GM21737 (cell line): ENCODE data around the gene BCAP31.
"Not testable (repeated sequence)": the region's sequence is repeated elsewhere in the genome, so short reads cannot be mapped to it uniquely, and the experiment has no call there.

Experiments used
- ATAC-seq: cut with Tn5 transposase; IDR thresholded peaks from one replicate; pipeline ENCODE4 v1.9.1; 2021; ENCODE audit warnings: mild to moderate bottlenecking, moderate library complexity; ENCODE audit not compliant: unreplicated experiment

BCAP31 gene

DNA sequence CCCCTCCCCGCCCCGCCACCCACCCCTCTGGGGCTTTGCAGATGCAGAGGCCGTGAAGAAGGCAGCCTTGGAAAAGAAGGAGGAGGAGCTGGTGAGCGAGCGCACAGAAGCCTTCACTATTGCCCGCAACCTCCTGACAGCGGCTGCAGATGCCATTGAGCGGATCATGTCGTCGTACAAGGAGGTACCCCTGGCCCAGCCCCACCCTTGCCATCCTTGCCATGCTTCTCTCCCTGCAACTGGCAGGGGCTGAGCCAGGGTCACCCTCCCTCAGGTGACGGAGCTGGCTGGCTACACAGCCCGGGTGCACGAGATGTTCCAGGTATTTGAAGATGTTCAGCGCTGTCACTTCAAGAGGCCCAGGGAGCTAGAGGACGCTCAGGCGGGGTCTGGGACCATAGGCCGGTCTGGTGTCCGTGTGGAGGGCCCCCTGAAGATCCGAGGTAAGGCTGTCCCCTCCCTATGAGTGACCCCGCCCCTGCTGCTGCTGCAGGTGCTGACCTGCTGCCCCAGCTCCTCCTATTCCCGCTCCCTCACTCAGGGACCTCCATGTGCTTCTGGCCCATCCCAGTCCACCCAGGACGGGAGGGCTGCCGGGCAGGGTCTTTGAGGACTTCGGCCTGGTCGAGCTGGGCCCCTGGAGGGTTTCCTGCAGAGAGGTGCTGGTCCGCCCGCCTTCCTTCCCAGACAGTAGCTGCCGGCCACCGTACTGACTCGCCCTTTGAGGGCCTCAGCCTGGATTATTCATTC lies 12.1 kb upstream of the BCAP31 start:
- ATAC-seq: no peak

DNA sequence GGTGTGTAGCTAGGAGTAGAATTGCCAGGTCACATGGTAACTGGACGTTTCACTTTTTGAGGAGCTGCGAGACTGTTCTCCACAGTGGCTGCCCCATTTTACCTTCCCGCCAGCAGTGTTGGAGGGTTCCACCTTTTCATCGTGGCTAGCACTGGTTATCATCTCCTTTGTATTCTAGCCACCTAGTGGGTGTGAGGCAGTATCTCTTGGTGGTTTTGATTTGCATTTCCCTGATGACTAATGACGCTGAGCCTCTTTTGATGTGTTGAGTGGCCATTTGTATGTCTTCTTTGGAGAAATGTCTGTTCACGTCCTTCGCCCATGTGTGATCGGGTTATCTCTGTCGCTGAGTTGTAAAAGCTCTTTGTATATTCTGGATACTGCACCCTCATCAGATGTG lies 11.1 kb upstream of the BCAP31 start:
- ATAC-seq: no peak

DNA sequence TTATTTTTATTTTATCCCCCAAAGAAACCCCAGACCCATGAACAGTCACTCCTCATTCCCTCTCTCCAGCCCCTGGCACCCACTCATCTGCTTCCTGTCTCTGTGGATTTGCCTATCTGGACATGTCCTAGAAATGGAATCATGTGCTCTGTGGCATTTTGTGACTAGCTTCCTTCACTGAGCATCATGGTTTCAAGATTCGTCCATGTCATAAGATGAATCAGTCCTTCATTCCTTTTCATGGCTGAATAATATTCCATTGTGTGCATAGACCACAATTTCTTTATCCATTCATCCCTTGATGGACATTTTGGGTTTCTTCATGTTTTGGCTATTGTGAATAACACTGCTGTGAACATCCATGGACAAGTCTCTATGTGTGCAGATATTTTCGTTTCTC lies 10.7 kb upstream of the BCAP31 start:
- no peak for ATAC-seq

DNA sequence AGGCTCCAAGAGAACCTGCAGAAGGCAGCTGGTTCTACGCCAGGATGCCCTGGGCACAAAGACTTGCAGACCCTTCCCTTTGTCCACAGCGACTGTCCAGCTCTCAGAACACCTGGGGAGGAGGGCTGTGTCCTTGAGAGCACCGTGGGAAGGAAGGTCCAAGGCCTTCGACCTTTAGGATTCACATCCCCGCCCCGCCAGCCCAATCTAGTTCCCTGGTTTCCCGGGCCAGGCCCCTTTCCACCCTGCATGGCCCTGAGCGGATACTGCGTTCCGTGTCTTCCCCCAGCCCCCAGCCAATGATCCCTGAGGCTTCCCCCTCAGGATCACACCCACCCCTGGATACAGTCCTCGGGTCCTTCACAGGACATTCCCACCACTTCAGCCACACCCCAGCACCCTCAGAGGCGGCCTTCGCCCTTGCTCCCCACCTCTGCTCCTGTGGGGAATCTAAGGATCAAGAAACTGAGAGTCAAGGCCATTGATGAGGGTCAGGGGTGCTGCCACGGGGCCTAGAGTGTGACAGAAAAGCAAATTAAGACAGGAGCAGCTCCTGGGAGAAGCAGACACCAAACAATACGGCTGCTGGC lies 9.6 kb upstream of the BCAP31 start:
- no peak for ATAC-seq

DNA sequence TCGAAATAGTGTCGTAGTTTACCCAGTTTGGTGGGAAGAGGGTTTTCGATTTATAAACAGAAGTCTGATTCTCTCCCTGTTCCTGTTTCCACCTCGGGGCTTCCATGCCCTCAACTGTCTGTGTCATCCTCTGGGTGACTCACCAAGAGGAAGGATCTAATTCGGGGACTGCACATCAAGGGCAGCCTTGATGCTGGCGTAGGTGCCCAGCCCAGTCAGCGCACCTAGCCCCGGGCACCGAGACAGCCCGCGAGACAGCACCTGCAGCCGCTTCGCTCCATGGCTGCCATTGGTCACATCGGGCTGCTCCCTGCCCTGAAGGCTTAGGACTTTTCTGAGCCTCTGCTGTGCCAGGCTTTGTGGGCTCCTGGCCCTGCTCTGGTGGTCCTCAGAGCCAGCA lies 8.2 kb upstream of the BCAP31 start:
- ATAC-seq: no peak

DNA sequence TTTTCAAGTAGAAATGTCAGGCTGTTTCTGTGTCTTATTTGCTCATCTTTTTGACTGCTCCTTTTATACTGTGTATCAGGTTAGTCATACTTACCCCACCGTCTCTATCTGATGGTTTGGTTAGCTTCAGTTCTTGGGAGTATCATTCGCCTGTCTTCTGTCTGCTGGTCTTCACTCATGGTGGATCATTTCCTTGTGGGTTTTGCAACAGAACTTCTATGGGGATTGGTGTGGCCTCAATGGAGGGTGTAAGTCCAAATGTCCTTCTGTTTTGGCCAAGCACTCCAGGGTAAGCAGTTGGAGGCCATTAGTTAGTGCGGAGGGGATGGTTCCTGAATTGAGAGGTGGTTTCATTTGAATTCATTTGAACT lies 7.6 kb upstream of the BCAP31 start:
- ATAC-seq: no peak

DNA sequence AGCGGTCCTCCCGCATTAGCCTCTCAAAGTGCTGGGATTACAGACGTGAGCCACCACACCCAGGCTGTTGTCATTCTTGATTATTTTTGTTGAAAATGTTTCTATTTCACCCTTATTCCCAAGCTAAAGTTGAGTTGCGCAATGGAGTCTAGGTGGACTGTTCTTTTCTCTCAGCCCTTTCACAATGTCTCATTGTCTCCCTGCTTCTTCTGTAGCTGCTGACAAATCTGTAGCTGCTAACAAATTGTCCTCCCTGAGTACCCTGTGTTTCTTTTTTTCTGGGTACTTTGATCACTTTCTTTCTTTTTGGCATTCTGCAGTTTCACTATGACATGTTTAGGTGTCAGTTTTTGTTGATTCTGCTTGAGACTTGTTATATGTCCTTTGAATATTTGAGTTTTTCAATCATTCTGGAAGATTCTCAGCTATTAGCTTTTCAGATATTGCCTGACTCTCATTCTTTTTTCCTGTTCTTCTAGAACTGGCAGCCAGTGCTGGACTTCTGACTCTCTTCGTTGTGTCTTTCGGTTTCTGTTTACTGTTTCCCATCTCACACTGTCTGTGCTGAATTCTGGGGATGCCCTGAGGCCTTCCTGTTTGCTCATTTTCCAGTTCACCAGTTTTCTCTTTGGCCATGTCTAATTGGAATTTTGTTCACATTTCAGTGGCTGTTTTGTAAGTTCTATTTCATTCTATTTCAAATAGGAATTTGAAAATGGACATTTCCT lies 7.1 kb upstream of the BCAP31 start:
- ATAC-seq: no peak

DNA sequence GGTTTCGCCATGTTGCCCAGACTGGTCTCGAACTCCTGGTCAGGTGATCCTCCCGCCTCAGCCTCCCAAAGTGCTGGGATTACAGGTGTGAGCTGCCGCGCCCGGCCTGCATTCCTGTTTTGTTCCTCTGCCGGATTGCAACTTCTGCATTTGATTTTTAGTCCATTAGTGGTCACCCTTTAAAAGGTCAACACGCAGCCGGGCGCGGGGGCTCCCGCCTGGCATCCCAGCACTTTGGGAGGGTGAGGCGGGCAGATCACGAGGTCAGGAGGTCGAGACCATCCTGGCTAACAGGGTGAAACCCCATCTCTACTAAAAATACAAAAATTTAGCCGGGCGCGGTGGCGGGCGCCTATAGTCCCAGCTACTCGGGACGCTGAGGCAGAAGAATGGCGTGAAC lies 5.9 kb upstream of the BCAP31 start:
- not testable (repeated sequence) for ATAC-seq

DNA sequence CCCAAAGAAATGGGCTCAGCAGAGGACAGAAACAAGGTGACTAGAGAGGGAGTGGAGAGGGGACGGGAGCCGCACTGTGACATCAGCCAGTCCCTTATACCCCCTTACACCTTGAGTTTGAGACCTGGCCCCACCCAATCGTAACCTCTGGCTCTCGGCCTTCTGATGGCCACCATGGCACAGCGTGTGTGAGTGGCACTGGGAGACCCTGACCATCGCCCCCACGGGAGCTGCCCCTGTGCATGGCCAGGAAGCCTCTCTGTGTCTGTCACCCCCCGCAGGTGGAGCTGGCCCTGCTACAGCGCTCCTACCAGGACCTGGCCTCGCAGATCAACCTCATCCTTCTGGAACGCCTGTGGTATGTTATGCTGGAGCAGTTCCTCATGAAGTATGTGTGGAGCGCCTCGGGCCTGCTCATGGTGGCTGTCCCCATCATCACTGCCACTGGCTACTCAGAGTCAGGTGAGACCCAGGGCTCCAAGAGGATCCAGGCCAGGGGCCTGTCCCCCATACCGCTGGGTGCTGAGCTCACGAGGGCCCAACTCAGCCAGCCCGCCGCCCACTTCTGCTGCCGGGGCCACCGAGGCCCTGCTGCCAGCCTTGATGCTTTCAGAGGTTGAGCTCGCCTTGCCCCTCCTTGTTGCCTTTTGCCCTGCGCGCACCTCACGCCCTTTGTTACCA lies 4.9 kb upstream of the BCAP31 start:
- no peak for ATAC-seq

DNA sequence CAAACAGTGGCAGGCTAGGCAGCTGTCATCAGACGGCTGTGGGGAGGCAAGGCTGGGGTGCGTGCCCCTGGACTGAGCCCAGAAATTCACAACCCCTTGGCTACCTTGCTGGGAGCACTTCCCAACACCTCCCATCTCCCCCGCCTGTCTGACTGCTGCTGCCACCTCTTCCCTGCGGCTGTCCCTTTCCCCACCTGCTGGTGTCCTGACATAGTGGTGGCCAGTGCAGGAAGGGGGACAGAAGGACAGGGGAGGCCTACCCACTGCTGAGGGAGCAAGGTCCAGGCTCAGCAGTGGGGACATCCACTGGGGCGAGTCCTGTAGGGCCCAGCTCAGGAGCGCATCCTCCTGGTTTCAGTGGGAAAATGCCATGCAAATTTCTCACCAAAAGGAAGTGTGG lies 3.9 kb upstream of the BCAP31 start:
- no peak for ATAC-seq

DNA sequence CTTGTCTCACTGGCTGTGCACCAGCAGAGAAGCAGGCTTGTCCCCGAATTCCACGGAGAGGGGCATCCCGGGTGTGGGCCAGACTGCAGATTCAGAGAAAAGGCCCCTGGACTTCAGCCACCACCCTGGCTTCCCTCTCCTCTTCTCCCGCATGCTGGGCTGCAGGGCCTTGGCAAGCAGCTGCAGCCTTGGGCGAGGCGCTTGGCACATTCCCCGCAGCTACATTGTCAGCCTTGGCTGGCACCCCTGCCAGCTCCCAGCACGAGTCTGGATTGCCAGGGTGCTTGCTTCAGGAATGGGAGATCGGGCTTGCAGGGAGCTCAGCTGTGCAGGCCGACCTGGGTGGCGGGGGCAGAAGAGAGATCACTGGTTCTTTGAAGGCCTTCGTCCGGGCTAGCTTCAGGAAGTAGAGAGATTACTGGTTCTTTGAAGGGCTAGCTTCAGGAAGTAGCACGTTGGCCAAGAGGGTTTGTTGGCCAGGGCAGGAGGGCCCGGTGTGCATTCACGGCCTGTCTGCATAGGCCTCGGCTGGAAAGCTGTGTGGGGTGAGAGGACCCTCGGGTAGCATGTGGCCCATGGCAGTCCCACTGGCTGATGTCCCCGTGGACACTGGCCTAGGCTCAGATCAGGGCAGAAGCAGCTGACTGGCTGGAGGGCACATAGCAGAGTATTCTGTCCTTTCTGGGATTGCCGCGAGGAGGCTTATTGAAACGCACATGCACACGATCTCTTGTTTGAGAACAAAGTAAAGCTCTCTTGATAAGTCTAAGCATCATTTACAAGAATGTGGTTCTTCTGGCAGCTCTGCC lies 3.1 kb upstream of the BCAP31 start:
- no peak for ATAC-seq

DNA sequence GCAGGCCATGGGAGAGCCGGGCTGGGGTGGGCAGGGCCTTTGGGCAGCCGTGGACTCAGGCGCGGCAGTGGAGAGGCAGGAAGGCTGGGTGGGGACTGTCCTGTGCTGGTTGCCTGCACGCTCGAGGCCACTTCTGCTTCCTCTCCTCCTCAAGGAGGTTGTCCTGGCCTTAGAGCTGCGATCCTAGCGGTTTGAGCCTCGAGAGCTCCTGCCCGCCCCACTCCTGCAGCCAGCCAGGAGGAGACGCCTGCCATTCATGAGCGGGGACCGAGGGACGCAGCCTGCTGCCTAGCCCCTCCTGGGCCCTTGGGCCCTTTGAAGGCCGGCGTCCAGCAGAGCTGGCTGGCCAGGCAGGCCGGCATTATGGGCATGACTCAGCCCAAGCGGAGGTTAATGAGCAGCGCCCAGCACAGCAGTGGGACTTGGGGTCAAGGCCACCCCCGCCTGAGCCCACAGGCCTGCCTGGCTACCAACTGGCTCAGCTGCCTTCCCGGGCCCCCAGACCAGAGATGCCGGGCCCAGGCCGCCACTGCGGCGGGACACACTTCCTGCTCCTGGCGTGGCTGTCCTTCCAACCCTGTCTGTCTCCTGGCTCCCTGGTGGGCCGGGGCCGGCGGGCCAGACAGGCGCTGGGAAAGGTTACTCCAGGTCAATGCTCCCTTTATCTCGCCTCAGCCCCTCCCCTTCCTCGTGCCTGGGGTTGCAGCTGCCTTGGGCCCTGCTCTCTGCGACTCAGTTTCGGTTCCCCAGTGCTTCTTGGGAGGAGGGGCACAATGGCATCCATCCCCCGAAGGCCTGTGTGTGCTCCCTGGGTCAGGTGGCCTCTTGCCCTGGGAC lies 2.3 kb upstream of the BCAP31 start:
- ATAC-seq: peak; percentile 41

DNA sequence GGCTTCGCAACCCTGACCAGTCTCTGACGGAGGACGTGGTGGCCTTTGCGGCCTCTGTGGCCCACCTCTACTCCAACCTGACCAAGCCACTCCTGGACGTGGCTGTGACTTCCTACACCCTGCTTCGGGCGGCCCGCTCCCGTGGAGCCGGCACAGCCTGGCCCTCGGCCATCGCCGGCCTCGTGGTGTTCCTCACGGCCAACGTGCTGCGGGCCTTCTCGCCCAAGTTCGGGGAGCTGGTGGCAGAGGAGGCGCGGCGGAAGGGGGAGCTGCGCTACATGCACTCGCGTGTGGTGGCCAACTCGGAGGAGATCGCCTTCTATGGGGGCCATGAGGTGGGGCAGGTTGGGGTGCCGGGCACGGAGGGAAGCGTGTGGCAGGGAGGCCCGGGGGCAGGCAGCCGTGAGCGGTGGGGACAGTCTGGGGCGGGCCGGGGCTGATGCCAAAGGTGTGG lies 1.7 kb upstream of the BCAP31 start:
- ATAC-seq: no peak

DNA sequence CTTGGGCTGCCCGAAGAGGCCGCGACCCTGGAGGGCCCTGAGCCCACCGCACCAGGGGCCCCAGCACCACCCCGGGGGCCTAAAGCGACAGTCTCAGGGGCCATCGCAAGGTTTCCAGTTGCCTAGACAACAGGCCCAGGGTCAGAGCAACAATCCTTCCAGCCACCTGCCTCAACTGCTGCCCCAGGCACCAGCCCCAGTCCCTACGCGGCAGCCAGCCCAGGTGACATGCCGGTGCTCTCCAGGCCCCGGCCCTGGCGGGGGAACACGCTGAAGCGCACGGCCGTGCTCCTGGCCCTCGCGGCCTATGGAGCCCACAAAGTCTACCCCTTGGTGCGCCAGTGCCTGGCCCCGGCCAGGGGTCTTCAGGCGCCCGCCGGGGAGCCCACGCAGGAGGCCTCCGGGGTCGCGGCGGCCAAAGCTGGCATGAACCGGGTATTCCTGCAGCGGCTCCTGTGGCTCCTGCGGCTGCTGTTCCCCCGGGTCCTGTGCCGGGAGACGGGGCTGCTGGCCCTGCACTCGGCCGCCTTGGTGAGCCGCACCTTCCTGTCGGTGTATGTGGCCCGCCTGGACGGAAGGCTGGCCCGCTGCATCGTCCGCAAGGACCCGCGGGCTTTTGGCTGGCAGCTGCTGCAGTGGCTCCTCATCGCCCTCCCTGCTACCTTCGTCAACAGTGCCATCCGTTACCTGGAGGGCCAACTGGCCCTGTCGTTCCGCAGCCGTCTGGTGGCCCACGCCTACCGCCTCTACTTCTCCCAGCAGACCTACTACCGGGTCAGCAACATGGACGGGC lies 1.0 kb upstream of the BCAP31 start:
- peak; percentile 1 for ATAC-seq

DNA sequence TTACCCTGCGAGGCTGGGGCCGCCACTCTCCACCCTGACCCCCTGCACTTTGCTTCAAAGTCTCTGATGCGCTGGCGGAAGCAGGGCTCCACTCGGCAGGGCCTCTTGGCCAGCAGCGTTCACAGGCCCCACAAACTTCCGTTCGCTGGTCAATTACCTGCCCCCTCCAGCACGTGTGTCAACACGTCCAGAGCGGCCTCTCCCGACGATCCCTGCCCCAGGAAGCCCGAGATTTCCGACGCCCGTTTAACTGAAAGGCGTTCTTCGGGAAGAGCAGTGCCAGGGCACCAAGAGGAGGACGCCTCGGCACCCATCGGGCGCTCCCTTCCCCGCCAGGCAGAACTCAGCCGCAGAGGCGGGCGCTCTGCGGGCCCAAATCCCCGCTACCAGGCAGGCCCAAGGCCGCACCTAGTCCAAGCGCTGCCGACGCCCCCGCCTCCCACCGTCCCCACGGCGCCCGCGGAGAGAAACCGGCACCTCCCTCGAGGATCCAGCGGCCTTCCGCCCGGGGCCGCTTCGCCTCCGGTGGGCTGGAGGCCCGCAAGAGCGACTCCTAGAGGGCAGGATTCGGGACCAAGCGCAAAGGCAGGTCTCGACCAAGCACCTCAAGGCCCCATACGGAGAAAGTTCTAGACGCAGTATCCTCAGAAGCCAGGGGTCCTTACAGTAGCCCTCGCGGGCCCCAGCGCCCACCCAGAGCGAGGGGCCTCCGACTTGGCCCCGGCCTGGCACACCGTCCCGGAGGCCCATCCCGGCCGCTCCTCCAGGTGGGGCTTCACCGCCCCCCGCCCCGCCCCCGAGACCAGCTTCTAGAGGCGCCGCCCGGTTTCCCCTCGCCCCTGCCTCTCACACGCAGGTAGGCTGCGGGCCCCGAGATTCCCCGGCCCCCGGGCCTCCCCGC lies 586 bp downstream of the BCAP31 start:
- peak; percentile 25 for ATAC-seq

DNA sequence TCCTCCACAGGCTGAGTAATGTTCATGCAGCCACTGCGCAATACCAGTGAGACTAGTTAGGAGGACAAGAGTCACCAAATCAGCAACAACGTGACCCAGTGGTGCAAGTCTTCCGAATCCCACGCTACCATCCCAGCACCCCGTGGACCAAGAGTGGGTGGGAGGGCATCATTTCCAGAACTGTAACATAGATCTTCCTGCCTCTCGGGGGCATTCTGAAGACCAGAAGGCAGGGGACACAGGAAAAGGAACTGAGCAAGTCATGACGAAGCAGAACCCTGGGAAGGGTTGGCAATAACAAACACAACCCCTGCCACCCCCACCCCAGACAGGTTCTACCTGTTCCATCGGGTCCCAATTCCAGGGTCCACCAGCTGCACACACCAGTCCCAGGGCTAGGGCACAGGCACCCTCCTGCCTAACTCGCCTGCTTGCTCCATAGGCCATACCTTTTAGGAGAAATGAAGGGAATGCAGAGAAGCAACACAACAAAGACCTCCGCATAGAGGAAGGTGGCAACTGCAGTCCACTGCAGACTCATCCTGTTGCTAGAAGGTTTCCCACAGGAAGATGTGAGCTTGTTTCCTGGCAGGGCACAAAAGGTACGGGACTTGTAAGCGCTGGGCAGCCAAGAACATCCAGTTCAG lies 1.4 kb downstream of the BCAP31 start:
- ATAC-seq: no peak

DNA sequence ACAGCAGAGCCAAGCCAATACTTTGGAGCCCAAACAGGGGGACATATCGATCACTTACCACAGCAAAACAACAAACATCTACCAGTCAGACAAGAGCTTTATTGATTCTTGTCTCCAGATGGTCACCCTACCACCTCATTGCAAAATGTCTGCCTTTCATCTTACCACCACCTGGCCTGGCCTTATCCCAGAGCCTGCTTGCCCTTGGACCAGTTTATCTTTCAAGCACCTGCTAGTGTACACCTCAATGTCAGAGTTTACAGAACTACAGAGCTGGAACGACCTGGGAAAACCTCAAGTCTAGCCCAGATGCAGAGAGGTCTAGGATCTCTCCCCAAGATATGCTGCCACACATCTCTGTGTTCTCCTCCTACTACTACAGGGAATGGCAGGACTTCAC lies 4.5 kb downstream of the BCAP31 start:
- ATAC-seq: no peak

DNA sequence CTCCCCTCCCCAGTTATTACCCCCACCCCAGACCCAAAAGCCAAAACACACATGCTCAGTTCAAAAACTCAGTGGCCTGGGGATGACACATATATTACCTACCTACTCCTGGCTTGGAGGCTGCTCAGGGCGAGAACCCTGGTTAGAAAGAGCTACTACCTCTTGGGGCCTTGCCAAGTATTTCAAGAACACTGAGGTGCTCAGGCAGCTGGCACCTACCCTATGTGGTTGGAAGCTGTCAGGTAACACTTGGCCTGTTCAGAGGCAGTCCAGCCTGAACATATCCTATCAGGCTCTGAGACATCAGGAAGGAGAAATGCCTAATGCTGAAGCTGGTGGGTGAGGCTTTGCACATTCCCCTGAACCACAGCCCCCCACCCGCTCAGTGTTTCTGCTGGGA lies 4.9 kb downstream of the BCAP31 start:
- ATAC-seq: no peak
